NCI-H2029 treated with DMSO at 0.1 percent for 48 hours (cell line): Measurements from ENCODE around the gene IHH.

Source experiments
- DNase-seq: peaks from one replicate; lab custom pipeline; 2025; lab: John Stamatoyannopoulos, UW

IHH gene

DNA sequence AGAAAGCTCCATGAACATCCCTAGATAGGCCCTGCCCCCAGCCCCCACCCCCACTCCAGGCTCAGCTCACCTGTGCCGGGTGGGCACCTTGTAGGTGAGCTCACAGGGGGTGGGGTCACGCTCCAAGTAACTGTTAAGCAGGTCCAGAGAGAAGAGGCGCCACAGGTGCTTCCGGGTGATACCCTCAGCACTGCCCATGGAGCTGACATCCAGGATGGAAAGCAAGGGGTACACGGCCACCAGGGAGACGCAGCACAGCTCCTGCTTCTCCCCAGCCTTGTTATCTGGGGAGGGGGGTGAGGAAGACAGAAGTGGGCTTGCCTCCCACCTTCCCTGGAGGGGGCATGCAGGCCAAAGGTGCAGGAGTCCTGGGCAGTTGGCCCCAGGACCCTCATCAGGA, 41.3 kb downstream of the IHH start:
- DNase-seq, result no peak

- DNase-seq, result no peak
Measured at GRCh38 chr2:219018726-219019125, 42.0 kb downstream of the IHH start.

DNA sequence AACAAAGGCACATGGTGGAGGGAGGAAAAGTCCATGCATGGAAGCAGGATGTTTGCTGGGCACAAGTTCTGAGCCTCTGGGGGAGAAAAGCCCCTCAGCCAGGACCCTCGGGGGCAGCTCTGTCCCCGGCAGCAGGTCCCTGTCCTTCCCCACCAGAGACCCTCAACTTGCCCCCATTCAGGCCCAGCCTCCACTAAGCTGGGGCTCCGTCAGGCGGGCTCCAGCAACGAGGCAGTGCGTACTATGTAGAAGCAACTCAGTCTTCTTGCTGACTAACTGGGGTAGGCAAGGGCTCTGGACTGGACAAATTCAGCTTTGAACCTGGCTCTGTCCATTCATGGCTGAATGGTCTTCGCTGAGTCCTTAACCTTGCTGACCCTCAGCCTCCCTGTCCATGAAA, 42.4 kb downstream of the IHH start:
- no peak for DNase-seq

DNA sequence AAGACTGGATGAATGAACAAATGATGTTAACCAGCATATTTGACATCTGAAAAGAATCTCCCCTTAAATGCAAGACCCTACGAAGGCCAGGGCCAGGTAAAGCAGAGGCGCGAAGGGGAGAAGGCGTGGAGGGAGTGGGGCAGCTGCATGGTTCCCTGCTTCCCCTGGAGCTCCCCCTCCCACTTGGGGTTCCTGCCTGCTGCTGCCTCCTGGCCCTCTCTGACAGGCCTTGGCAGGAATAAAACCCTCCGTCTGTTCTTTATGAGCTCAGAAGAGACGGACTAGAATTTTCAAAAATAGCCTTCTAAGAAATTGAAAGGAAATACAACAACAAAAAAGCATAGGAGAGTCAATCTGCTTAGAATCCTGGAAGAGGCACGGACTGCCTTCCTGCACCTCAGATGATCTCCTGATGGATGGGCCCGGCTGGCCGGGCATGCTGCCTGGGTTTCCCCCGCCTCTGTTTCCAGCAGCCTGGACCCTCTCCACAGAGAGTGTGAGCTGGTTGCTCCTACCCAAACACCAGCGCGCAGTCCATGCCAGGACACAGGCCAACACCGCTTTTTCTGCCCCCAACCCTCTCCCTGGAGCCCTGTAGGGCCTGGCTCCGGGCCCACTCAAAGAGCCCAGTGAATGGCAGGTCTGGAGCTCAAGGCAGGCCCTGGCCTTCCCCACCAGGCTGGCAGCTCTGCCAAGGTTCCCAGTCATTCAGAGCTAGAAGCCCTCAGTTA, 43.4 kb downstream of the IHH start:
- DNase-seq, result no peak

DNA sequence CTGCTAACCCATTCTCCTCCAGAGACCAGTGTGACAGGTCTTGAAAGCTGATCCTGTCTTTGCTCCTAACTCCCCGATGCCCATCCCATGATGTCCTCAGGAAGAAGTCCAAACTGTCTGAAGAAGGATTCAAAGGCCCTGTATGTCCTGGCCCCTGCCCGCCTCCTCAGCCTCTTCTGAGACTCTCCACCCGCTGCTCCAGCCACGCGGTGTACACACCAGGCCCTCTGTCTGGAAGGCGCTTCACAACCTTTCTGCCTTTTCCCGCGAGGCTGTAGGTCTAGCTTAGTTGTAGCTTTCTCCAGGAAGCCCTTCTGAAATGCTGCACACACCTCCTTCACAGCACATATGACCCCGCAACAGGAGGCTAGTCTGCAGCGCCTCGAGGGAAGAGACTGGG, 44.0 kb downstream of the IHH start:
- DNase-seq, result no peak

DNA sequence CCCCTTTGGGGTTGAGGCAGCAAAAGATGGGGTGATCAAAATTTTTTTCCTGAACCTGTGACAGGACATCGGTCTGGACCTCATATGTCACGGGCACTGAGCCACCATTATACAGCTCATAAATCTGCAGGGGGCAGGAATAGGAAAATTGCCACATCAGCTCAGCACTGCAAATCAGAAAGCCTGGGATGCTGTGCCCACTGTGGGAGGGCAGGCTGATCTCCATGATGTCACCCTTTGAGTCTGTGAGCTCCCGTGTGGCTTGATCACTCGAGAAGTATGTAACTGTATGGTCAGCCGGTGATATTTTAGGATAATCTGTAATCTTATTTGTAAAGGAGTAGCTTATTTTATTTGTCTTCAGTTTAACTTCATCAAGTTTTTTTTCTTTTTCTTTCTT, 49.8 kb downstream of the IHH start:
- no peak for DNase-seq

DNA sequence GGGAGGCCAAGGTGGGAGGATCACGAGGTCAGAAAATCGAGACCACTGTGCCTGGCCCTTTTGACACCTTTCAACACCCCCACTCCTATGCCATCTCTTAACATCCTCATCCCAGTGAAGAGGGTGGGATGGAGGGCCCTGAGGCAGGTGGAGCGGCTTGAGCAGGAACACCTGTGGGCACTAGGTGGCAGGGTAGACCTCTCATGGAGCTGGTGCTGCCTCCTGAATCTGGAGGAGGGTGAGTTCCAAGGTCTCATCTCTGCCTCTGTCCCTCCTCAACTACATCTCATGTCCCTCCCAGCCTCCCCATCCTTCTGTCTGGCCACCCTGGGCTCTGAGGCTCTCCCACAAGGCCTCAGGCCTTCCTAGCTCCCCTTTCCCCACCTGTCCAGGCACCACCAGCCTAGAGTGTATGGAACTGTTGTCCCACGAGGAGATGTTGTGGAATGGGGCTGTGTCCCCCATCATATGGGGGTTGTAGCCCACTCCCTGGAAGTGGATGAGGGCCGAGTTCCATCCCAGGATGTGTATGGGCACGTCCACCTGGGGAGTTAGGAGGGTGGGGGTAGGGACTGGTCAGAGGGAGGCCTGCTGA, 50.5 kb downstream of the IHH start:
- no peak for DNase-seq

DNA sequence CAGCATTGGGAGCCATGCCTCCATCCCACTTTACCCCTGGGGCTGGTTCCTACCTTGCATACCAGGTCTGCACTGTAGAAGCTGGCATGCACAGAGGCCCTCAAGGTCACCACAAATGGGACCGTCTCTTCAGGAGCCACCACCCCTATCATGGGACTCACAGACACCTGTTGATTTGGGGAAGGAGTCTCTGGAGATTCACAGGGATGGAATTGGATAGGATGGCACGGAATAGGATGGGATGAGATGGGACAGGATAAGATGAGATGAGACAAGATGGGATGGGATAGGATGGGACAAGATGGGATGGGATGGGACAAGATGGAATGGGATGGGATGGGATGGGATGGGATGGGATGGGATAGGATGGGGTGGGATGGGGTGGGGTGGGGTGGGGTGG, 51.4 kb downstream of the IHH start:
- no peak for DNase-seq
